GM21737 (cell line): ENCODE measurements around the gene ITLN1.

Experiments used
- ATAC-seq: cut with Tn5 transposase; IDR thresholded peaks from one replicate; pipeline ENCODE4 v1.9.1; 2021; ENCODE audit warnings: mild to moderate bottlenecking, moderate library complexity; ENCODE audit not compliant: unreplicated experiment

Gene ITLN1

DNA sequence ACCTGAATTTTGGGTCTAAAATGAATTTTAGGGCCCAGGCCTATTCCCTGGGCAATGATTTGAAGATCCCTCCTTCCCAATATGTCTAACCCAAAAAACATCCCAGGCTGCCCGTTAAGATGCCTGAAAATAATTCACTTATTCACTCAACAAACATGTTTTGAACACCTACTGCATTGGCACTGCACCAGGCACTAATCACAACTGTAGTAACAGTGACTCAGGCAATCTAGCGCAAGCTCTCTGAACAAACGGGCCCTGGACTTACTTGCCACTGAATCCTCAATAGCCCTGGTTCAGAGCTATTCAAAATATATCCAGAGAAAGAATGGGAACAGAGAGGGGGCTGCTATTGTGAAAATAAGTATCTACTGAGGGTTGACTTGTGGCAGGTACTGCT is 26.5 kb downstream of the ITLN1 start:
- no peak for ATAC-seq

DNA sequence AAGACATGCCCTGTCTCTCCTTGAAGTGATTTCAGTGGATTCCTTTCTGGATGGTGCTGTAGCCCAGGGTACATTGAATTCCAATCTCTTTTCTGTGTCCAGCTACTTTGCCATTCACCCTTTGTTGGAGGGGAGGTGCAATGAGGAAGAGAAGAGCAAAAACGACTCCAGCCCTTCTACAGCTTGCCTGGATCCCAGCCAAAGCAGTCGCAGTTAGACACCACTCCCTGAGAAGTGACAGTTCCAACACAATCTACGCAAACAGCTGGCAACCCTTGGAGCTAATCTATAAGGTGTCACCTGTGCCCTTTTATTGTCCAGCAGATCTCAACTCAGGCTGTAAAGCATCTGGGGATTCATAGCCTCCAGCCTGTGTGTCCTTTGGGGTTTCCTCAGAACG is 26.9 kb downstream of the ITLN1 start:
- ATAC-seq = no peak

DNA sequence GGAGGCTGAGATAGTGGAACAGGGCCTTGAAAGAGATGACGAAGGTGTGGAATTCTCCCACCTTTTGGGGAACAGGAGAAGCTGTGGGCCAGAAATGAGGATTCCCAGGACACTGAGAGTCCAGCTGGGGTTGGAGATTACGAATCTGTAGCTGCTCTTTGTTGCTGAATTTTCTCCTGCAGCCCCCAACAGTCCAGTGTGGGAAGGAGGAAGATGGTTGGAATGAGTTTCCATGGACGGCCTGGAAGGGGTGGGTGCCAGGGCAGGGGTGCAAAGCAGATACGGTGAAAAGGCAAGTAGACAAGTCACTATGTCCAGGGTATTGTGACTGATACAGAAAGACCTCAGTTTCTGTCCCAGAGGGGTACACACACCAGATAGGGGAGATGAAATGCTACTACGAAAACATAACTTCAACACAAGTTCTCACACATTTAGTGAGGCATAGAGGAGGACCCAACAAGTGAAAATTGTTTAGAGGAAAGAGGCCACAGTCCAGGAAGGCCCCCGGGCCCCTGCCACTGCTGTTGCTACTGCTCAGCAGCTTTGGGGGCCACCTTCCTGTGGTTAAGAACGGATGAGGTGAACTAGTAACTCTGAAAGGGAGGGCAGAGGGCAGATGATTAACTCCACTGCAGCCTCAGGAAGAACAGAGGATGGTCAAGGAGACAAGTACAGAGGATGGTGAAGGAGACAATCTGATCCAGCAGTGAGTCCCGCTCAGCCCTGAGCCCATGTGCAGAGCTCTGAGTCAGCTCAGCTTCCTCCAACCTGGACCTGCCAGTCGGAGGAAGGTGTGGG is 29.6 kb downstream of the ITLN1 start:
- ATAC-seq = peak; percentile 89

DNA sequence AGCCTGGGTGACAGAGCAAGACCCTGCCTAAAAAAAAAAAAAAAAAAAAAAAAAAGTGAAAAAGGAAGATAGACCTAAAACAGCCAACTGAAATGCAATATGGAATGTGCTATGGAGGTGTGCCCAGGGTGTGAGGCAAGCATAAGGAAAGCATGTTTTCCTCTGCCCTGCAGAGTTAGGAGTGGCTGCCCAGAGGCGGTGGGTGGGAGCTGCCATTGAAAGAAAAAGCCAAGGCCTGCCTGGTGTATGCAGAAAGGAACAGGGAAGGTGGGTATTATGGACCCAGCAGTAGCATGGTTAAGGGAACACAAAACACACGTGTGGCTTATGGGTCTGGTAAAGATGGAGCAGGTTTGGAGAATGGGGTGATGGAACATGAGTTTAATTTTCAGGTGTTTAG is 31.2 kb downstream of the ITLN1 start:
- no peak for ATAC-seq

DNA sequence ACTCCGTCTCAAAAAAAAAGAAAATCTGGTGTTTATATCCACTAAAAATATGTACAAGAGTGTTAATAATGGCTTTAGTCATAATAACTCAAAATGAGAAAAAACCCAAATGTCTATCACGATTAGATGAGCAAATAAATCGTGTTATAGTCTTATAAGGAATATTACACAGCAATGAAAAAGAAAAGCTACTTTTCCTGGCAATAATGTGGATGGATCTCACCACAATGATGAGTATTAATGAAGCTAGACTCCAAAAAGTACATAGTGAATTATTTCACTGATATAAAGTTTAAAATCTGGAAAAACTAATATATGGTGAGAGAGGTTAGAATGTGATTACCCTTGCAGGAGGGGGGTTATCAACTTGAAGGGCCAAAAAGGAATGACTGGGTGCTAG is 32.0 kb downstream of the ITLN1 start:
- ATAC-seq = no peak

DNA sequence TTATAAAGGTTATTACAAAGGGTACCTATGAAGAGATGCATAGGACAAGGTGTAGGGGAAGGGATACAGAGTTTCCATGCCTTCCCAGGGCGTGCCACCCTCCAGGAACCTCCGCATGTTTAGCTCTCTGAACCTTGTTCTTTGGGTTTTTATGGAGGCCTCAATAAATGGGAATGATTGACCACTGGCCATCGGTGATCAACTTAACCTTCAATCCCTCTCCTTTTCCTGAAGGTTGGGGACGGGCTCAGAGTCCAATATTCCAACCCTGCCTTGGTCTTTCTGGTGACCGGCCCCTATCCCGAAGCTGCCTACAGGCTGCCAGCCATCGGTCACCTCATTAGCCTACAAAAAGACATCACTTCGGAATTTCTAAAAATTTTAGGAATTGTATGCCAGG is 34.0 kb downstream of the ITLN1 start:
- ATAC-seq = no peak

DNA sequence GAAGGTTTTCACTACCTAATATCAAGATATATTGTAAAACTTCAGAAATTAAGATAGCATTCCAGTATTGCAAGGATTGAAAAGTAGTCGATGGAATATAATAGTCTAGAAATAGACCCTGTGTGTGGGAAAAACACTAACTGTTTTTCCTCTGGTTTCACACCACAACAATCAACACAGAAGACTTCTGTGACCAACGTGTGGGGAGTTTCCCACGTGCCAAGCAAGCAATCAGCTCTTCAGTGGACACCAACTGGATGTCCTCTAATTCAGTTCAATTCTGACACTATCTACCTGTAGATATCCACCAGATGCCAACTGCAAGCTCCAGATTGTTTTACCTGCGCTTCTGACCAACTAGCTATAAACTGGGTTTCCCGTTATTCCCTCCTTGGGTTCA is 34.4 kb downstream of the ITLN1 start:
- ATAC-seq = no peak

DNA sequence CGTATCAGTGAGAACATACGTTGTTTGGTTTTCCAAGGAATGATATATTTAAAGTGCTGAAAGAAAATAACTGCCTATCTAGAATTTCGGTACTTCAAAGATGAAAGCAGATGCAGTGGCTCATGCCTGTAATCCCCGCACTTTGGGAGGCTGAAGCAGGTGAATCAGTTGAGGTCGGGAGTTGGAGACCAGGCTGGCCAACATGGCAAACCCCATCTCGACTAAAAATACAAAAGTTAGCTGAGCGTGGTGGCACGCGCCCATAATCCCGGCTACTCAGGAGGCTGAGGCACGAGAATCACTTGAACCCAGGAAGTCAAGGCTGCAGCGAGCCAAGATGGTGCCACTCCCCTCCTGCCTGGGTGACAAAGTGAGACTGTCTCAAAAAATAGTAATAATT is 38.7 kb downstream of the ITLN1 start:
- ATAC-seq = no peak

DNA sequence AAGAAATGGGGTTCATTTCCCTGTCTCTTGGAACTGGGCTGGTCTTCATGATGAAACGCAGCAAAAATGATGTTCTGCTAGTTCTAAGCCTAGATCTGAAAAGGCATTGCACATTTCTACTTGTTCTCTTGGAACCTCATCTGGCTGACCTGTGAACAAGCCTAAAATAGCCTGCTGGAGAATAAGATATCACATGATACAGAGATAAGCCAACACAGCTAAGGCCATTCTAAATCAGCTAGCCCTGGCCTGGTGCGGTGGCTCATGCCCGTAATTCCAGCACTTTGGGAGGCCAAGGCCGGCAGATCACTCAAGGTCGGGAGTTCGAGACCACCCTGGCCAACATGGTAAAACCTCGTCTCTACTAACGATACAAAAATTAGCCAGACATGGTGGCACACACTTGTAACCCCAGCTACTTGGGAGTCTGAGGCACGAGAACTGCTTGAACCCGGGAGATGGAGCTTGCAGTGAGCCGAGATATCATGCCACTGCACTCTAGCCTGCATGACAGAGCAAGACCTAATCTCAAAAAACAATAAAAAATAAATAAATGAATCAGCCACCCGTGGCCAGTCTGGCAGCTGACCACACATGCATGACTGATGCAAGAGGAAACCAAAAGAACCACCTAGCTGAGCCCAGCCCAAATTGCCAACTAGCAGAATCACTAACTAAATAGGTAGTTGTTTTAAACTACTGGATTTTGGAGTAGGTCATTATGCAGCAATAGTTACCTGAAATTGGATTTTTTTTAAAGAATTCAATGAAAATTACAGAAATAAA is 40.3 kb downstream of the ITLN1 start:
- no peak for ATAC-seq

DNA sequence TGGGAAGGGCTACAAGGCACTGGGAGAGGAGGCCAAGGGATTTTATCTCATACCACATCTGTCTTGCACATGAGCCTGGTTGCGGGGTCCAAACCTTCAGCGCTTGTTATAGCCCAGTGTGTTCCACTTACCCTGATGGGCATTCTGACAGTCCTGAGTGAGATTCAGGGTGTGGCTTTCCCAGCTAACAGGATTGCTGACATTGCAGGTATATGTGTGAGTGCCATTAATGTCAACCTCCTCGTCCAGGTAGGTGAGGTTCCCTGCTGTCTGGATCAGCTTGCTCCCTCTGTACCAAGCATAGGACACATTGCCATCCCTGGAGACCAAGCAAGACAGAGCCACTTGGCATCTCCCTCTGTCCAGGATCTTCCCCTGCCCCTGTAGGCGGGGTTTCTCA is 43.9 kb downstream of the ITLN1 start:
- ATAC-seq = no peak

DNA sequence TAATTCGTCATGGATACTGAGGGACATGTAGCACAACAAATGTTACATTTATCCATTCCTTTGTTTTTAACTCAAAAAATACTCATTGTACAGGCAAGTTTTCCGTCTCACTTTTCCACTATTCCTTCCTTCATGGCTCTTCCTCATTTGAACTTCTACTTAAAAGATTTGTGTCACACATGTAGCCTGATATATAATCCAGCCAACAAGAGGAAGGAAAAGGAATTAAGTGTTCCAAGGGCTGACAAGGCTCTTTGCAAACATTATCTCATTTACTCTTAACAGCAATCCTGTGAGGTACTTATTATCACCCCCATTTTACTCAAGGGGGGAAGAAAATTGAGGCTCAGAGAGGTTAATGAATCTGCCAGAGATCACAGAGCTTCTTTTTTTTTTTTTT is 45.2 kb downstream of the ITLN1 start:
- no peak for ATAC-seq

DNA sequence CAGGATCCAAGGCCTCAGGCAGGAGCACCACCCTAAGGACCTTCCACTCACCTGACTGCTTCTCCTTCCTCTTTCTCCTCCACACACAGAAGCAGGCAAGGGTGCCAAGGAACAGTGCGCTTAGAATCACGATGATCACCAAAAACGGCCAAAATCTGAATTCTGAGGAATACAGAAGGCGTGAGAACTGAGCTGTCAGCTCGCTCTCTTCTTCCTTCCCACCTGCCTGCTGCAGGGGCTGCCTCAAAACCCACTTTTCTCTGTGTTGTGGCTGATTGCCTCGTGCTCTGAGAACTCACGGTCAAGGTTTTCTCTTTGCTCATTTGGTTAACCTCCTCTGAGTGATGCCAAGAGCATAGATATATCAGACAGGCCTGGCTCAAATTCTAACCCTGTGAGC is 46.1 kb downstream of the ITLN1 start:
- no peak for ATAC-seq

DNA sequence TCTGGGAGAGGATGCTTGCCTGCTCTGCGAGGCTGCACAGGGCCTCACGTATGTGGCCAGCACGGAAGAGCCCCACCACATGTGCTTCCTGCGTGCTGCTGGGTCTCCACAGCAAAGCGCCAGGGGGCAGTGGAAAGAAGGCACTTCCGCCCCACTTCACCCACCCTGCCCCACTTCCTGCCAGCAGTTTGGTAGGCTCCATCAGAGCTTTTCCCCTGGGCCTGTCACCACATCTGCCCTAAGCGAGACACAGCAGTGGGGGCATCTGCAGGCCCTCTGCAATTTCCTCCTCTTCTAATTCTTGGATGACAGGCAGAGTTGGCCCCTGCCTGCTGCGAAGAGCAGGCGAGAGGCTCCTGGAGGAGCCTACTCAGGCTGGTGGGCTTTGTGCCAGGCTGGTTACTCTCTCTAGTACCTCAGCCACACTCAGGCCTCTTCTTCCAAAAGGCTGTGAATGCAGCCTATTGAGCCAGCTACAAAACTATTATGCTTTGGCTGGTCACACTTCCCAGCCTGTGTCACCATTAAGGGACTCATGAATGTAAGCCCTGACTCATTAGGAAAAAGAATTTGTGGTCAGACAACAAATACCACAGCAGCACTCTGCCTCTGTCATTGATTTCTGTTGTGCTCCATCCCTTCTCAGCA is 47.3 kb downstream of the ITLN1 start:
- peak; percentile 63 for ATAC-seq

DNA sequence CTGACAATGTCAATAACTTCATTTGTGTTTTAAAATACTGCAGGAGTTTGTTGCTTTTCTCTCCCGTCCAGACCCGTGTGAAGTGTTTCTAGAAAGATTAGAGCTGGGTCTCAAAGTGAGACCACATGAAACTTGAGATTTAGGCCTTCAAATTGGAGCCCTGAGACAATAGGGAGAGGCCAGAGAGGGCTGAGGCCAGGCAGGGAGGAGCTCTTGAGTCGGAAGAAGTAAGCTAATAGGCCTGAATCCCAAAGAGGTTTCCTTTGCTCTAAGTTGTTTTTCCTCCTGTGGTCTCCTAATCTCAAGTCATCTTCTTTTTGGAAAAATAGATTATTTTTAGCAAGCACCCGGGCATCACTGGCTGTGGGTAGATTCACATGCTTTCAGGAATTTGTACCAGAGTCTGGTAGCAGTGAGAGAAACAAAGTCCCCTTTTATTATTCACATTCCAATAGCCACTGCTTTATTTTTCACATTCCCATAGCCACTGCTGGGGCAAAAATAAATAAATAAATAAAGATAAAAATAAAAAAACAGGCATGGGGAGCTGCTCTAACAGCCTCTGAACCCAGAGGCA is 47.9 kb downstream of the ITLN1 start:
- ATAC-seq = no peak

DNA sequence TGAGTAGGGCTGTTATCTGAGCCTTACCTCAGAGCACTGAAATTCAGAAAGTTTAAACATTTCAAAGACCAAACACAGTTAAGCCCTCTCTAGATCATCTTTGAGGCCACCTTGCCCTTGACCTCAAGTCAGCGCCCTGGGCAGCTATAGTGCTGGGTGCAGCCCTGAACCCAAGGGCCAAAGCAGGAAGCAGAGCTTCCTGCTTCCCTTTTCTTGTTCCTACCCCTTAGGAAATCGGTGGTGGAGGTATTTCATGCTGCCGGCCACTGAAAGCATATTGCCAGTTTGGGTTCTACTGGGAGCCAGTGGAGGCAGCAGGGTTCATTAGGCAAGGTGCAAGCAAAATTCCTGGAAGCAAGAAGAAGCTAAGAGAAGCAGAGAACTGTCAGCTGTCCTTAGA is 48.4 kb downstream of the ITLN1 start:
- no peak for ATAC-seq

DNA sequence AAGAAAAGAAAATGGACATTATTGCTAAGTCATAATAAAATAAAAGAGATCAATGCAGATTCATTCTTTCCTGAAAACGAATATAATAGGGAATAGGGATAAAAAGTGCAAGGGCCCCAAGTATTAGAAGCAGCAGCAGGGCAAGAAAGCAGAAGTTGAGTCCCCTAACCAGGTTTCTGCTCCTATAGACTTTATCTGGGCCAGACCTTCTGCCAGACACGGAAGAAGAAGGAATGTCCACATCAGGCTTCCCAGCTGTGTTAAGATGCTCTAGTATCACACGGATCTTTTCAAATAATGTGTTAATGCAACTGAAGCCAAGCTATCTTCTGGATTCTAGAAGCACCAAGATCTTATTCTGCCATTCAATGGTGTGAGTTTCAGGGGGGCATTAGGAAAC is 49.2 kb downstream of the ITLN1 start:
- no peak for ATAC-seq

DNA sequence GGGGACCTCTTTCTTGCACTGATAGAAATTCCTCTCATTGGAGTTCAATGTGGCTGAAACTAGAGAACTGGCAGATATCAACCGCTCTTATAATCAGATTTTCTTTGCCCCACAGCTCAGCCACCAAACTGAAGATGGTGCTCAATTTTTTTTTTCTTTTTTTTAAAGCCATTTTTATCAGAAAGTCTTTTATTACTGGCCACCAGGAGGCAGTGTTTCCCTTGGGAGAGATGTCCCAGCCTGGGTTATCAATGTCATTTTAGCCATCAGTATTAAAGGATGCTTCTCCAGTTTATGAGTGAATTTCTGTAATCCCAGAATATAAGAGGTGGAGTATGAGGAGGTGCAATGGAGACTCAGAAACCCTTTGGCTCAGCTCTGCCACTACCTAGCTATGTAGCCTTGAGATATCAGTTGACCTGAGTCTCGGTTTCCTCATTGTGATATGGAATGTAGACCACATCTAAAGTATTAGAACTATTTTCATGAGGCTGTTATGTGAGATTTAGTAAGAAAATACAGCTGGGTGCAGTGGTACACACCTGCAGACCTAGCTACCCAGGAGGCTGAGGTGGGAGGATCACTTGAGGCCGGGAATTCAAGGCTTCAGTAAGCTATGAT is 49.9 kb downstream of the ITLN1 start:
- ATAC-seq = no peak

DNA sequence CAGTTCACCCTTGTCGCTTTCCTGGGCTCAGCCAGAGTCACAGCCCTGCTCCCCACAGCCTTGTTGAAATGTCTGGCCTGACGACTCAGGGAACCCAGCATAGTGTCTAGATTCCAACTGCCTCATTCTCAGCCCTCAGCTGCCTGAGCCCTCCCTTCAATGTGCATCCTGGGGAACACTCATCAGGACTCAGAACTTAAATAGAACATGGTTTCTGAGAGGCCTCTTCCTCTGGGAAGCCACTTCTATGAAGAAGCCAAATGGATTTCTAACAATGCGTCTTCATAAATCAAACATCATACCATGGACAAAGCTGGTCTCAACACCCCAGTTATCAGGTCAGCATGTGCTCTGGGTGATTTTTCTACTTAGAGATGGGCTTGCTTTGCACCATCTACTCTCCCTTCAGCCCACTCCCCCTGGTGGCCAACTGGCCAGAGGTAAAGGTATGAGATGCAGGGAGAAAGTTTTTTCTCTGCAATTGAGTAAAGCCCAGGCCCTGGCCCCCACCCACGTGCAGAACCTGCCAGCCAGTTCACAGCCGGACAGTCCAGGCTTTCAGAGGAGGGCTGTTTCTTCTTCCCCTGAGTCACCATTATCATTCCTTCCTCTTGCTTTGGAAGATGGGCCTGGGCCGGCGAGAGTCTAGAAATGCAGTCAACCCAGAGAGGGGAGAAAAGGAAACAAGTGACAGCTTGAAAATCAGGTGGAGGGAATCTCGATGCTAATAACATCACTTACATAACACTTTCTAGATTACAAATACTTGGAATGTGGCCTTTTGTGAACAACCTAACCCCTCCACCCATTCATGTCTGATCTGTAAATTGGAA is 54.4 kb downstream of the ITLN1 start:
- ATAC-seq = no peak

DNA sequence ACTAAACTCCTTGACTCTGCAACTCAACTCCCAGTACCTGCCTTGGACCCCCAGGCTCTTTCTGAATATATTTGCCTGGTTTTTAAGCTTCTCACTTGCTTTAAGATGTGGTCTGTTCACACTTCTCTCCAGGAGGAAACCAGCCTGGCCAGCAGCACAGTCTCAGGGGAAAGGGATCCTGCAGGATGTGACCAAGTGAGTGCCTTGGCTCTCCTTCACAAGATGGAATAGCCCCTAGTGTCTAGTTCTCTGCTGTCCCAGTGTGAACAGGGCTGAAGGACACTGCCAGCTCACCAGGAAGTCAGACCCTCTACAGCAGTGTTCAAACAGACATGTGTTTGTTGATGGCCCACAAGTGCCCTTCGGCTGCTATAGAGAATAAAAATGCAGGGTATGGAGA is 55.2 kb downstream of the ITLN1 start:
- no peak for ATAC-seq

DNA sequence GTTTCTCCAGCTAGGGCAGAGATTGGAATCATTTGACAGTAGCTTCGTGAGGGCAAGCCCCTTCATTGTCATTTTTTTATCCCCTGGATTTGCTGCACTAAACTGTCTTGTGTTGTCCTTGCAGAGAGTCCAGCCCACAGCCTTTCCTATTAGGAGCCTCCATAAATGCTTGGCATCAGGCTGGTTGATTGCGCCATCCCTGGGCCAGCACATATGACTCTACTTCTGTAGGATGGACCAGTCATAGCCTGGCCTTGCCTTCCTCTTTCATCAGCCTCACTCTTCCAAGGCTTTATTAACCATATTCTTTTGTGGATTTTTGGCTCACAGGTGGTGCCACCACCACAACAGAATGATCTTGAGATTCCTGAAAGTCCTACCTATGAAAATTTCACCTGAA is 57.6 kb downstream of the ITLN1 start:
- no peak for ATAC-seq
